ENCODE data around the gene DDA1. TPM values are rescaled to one million over a fixed set of nuclear protein-coding genes. Genes with fewer than 3 reads are reported as not detected.

Gene DDA1
- total and polyA plus RNA-seq, 9 of the 15 experiments (the other 6 are each of a cell fraction or from before 2014, with no cell fraction given): 1.4 to 83.8 (median 33.8) TPM

DNA sequence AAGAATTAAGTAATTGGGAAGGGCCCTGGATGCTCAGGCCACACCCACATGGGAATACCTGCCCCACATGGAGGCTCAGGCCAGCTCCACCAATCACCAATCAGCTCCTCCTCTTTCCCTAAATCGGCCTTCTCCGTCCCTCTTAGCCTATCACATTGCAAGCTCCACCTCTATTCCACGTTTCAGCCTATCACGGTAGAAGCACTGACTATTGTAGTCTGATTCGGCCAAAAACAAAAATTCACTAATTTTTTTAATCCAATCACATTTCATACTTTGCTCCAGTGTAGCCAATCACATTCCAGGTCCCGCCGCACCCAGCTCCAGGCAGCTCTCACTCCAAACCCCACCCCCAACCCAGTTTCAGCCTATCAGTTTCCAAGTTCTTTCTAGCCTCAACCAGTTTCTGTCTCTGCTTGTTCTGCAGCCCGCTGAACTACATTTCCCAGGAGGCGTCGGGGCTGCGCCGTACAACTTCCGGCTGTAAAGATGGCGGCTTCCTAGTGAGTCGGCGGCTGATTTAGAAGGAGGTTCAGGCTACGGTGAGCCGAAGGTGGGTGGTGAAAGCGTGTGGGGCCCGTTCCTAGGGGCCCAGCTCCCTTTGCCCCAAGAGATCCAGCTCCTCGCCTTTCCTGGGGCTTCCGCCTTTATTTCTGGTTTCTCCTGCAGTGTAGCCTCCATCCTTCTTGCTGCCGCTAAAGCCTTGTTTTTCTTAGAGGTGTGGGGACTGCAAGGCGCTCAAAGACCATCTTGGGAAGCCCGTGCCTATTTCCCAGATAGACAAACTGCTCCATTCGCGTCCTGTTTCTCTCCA lies 42.2 kb upstream of the DDA1 start, which contains the start of gene BABAM1:
TSS of gene BABAM1 (plus strand) at position 469 of the 814 bp plus-strand sequence. CDS start 1,364 bp downstream, outside the sequence.
- Histone ChIP-seq H3K27ac (ENCODE audit: extremely low read depth, low read depth, low read length) (peak within 1 kb of the TSS; percentile 82), H2AFZ (ENCODE audit: low read depth, low read length) (peak within 1 kb of the TSS; percentile 79), H3K4me2 (ENCODE audit: insufficient read depth, low read length) (peak within 1 kb of the TSS; percentile 91), H3K9me3 (replicated peaks; ENCODE audit: control insufficient read depth, insufficient read depth, low read depth, low read length) (no peaks in the 10 kb centered on the region), H3K79me2 (ENCODE audit: control insufficient read depth, insufficient read depth, low read length) (peaks cover 19% of the 10 kb centered on the region), H4K20me1 (replicated peaks; ENCODE audit: control insufficient read depth, insufficient read depth, low read length) (no peaks in the 10 kb centered on the region), H3K9ac (ENCODE audit: insufficient read depth in 1 of 2, low read depth in 2 of 2, low read length in 2 of 2) (peak within 1 kb of the TSS; percentile 81 to 91), H3K9me1 (ENCODE audit: control insufficient read depth, insufficient read depth, low read length) (no peaks in the 10 kb centered on the region), H3K27me3 (ENCODE audit: control insufficient read depth in 2 of 2, insufficient read depth in 2 of 2, low read length in 2 of 2) (no peaks in the 10 kb centered on the region), H3K4me1 (replicated peaks in 1 of 2; ENCODE audit: control insufficient read depth in 2 of 2, insufficient read depth in 2 of 2, low read length in 2 of 2) (peaks cover 3 to 18% of the 10 kb centered on the region in 2 experiments; a peak in 3 of 5 replicates), H3K36me3 (ENCODE audit: control insufficient read depth, insufficient read depth, low read length) (peaks cover 27% of the 10 kb centered on the region), H3K4me3 (peak within 1 kb of the TSS; percentile 65)
- peak; percentile 97 for ATAC-seq
- BruUV-seq (replicated peaks): no TSS peak
- peak; percentile 98 to 100 (median 98) for DNase-seq (ENCODE audit: extremely low read depth in 1 of 4, low spot score in 3 of 4)
- POLR2A ChIA-PET: interaction anchor here (0.6 to 2.7 kb wide), 16 partner anchors 8 to 193 kb away, joined by 3 to 12 read pairs (median 4); partner anchors contain the start of genes ABHD8, ANKLE1, HAUS8 and USE1
- WGBS (ENCODE audit: insufficient coverage, low coverage, missing lambda C conversion rate): under 1% methylated on average over 27 of the region's 27 CpGs
- FAIRE-seq: peak; percentile 100
- in situ Hi-C loops (cut with MboI): no loop called here
- intact Hi-C loops (cut with micrococcal nuclease): loop anchor here (5.0 kb wide), 1 partner anchor 40 kb away; the partner anchor contains the start of gene OCEL1
- CTCF ChIA-PET (ENCODE audit: low intra/inter-chr PET ratio): interaction anchor here (1.0 kb wide), 1 partner anchor 32 kb away, joined by 3 read pairs; no protein-coding TSS in a partner anchor
- TF ChIP-seq NFRKB (IDR thresholded peaks at IDR 0.05; ENCODE audit: low read depth) (peak; percentile 58; the same call in 1 of the 2 replicates), CHD2 (IDR thresholded peaks at IDR 0.05; ENCODE audit: low read depth, low read length) (peak; percentile 87), TRIM24 (IDR thresholded peaks at IDR 0.05) (no peak), ZBTB17 (CRISPR knock-in tag; IDR thresholded peaks at IDR 0.05) (no peak), YY1 (IDR thresholded peaks at IDR 0.05; ENCODE audit: borderline replicate concordance in 1 of 3, control insufficient read depth in 1 of 3, extremely low read depth in 1 of 3, insufficient read depth in 3 of 3, insufficient read length in 1 of 3, insufficient replicate concordance in 2 of 3, low read depth in 1 of 3, low read length in 2 of 3) (peak; percentile 81 to 98 (median 97)), BACH1 (tag; IDR thresholded peaks at IDR 0.05) (peak; percentile 98), ELF1 (tag; IDR thresholded peaks at IDR 0.05) (peak; percentile 82), SP1 (CRISPR knock-in tag; IDR thresholded peaks at IDR 0.05) (peak; percentile 69), BMI1 (IDR thresholded peaks at IDR 0.05; ENCODE audit: low read length) (no peak), CCNT2 (IDR thresholded peaks at IDR 0.05; ENCODE audit: borderline replicate concordance, extremely low read depth, insufficient read length, low read depth, low read length) (no peak), ZBTB8A (IDR thresholded peaks at IDR 0.05; ENCODE audit: partially characterized antibody) (no peak), KAT7 (CRISPR knock-in tag; IDR thresholded peaks at IDR 0.05; ENCODE audit: borderline replicate concordance) (no peak), SNAPC5 (CRISPR knock-in tag; IDR thresholded peaks at IDR 0.05) (no peak), MCM2 (IDR thresholded peaks at IDR 0.05; ENCODE audit: low read depth) (no peak), CHD1 (IDR thresholded peaks at IDR 0.05; ENCODE audit: low read length) (peak; percentile 37), TCFL5 (CRISPR knock-in tag; conservative IDR thresholded peaks at IDR 0.05) (0 out of 2 replicates have a peak, but pooled peaks have one; percentile 13), ZNF311 (CRISPR knock-in tag; IDR thresholded peaks at IDR 0.05) (peak; percentile 68; the same call in 1 of the 2 replicates), TBP (optimal IDR thresholded peaks at IDR 0.05; ENCODE audit: low read depth, low read length) (peak; percentile 81), NR2C1 (IDR thresholded peaks at IDR 0.05) (no peak), NR2C1 (tag; IDR thresholded peaks at IDR 0.05) (peak; percentile 73)
- TF ChIP-seq, protein P1, sequence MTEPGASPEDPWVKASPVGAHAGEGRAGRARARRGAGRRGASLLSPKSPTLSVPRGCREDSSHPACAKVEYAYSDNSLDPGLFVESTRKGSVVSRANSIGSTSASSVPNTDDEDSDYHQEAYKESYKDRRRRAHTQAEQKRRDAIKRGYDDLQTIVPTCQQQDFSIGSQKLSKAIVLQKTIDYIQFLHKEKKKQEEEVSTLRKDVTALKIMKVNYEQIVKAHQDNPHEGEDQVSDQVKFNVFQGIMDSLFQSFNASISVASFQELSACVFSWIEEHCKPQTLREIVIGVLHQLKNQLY (CRISPR knock-in tag; conservative IDR thresholded peaks at IDR 0.05): no peak

Measured in K562 (cell line).